Endothelial cell (in vitro differentiated cells): Measurements from ENCODE around the gene WFDC2. TPM values are rescaled to one million over a fixed set of nuclear protein-coding genes. Genes with fewer than 3 reads are reported as not detected.

Experiments used
- DNase-seq: peaks from one replicate; pipeline ENCODE4 v3.0.0; 2021; ENCODE audit warnings: low spot score
- H3K27ac Mint-ChIP-seq: one replicate; pipeline ENCODE4 v1.8.0; 2021; ENCODE audit warnings: mixed read lengths, inconsistent platforms; ENCODE audit not compliant: unreplicated experiment
- H3K27me3 Mint-ChIP-seq: one replicate; pipeline ENCODE4 v1.8.0; 2021; ENCODE audit warnings: mild to moderate bottlenecking, moderate library complexity, mixed read lengths, inconsistent platforms; ENCODE audit not compliant: unreplicated experiment
- H3K36me3 Mint-ChIP-seq: one replicate; pipeline ENCODE4 v1.8.0; 2021; ENCODE audit warnings: mild to moderate bottlenecking, low read depth, mixed read lengths, inconsistent platforms; ENCODE audit not compliant: unreplicated experiment
- H3K4me1 Mint-ChIP-seq: one replicate; pipeline ENCODE4 v1.8.0; 2021; ENCODE audit warnings: mild to moderate bottlenecking, mixed read lengths, inconsistent platforms; ENCODE audit not compliant: unreplicated experiment
- H3K4me3 Mint-ChIP-seq: one replicate; pipeline ENCODE4 v1.8.0; 2021; ENCODE audit warnings: mild to moderate bottlenecking, mixed read lengths, inconsistent platforms; ENCODE audit not compliant: unreplicated experiment
- H3K9me3 Mint-ChIP-seq: one replicate; pipeline ENCODE4 v1.8.0; 2021; ENCODE audit warnings: mixed read lengths, inconsistent platforms; ENCODE audit not compliant: unreplicated experiment
- total RNA-seq: library from RNA; stranded (reverse); fragmentation: NEBNext Ultra II Directional; extraction: Animal tissue kit (Norgen Biotek cat#: 25700); gene quantifications from one replicate; pipeline ENCODE4 v1.2.1, GENCODE V29; 2021; ENCODE audit not compliant: unreplicated experiment
- TF ChIP-seq, protein P1 (sequence below): fragments of 200-600 bp; sonication (generic); IDR thresholded peaks from one replicate; pipeline ENCODE4 v1.5.0; 2021; ENCODE audit warnings: antibody characterized with exemption; ENCODE audit not compliant: unreplicated experiment

WFDC2 gene
- total RNA-seq, 1 donor from 2014 or later, result 4.6 TPM

DNA sequence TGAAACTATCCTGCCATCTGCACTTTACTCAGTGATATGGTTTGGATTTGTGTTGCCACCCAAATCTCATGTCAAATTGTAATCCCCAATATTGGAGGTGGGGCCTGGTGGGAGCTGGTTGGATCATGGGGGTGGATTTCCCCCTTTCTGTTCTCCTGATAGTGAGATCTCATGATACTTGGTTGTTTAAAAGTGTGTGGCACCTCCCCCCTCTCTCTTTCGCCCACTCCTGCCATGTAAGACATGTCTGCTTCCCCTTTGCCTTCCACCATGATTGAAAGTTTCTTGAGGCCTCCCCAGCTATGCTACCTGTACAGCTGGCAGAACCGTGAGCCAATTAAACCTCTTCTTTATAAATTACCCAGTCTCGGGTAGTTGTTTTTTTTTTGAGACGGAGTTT is 35.6 kb upstream of the WFDC2 start:
- H3K27me3 Mint-ChIP-seq, result peaks cover 6% of the 10 kb centered on the region
- H3K4me3 Mint-ChIP-seq, result no peak overlapping the region
- DNase-seq, result no peak
- TF ChIP-seq, protein P1, sequence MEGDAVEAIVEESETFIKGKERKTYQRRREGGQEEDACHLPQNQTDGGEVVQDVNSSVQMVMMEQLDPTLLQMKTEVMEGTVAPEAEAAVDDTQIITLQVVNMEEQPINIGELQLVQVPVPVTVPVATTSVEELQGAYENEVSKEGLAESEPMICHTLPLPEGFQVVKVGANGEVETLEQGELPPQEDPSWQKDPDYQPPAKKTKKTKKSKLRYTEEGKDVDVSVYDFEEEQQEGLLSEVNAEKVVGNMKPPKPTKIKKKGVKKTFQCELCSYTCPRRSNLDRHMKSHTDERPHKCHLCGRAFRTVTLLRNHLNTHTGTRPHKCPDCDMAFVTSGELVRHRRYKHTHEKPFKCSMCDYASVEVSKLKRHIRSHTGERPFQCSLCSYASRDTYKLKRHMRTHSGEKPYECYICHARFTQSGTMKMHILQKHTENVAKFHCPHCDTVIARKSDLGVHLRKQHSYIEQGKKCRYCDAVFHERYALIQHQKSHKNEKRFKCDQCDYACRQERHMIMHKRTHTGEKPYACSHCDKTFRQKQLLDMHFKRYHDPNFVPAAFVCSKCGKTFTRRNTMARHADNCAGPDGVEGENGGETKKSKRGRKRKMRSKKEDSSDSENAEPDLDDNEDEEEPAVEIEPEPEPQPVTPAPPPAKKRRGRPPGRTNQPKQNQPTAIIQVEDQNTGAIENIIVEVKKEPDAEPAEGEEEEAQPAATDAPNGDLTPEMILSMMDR, result no peak
- H3K36me3 Mint-ChIP-seq, result no peaks in the 10 kb centered on the region
- H3K27ac Mint-ChIP-seq, result no peak overlapping the region
- no peaks in the 10 kb centered on the region for H3K9me3 Mint-ChIP-seq
- H3K4me1 Mint-ChIP-seq, result no peaks in the 10 kb centered on the region

DNA sequence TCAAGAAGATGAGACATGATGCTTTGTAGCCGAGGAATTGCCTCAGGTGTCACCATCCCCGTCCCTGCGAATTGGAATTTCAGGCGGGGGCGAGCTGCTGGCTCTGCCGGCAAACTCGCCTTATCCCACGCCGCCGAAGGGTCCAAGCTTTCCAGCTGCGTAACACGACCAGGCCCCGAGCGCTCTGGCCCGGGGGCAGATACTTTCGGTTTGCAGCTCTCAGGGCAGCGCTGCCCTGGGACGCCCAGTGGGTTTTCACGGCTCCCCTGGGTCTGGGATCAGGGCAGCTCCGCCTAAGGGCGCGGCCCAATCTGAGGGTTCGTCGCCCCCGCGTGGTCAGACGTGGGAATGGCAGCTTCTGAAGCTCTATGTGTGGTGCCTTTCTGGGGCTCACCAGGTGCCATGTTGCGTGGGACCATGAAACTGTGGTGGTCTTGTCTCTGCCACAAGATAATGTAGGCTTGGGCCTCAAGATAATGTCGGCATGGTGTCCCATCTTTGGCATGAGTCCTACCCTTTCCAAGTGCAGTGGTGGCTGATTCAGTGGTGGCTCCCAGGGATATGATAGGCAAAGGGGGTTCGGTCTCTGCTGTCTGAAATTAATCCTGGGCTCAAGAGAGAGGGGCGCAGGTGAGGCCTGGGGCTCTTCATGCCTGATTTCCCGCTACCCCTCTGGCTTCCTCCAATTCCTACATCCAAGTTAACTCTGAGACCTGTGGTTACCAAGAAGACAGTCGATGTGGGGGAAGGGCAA is 32.6 kb upstream of the WFDC2 start:
- Mint-ChIP-seq H3K4me3 (peak overlapping the region; percentile 86), H3K36me3 (no peaks in the 10 kb centered on the region), H3K9me3 (no peaks in the 10 kb centered on the region), H3K27ac (no peak overlapping the region), H3K27me3 (peaks cover 4% of the 10 kb centered on the region), H3K4me1 (no peaks in the 10 kb centered on the region)
- DNase-seq, result peak; percentile 89
- TF ChIP-seq, protein P1, result peak; percentile 97

DNA sequence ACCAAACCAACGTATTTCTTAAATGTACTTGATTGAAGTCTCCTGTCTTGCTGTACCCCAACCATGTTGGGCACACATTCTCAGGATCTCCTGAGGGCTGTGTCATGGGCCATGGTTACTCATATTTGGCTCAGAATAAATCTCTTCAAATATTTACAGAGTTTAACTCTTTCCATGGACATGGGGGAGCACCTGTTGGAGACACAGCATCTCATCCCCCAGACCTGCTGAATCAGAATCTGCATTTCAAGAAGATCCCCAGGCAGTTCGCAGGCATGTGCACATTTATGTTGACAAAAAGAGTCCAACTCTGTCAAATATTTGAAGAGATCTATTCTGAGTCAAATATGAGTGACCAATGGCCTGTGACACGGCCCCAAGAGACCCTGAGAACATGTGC is 29.1 kb upstream of the WFDC2 start:
- DNase-seq, result no peak
- H3K27me3 Mint-ChIP-seq, result peaks cover 11% of the 10 kb centered on the region
- TF ChIP-seq, protein P1, result no peak
- no peak overlapping the region for H3K27ac Mint-ChIP-seq
- H3K9me3 Mint-ChIP-seq, result no peaks in the 10 kb centered on the region
- no peaks in the 10 kb centered on the region for H3K36me3 Mint-ChIP-seq
- no peak overlapping the region for H3K4me3 Mint-ChIP-seq
- no peaks in the 10 kb centered on the region for H3K4me1 Mint-ChIP-seq

DNA sequence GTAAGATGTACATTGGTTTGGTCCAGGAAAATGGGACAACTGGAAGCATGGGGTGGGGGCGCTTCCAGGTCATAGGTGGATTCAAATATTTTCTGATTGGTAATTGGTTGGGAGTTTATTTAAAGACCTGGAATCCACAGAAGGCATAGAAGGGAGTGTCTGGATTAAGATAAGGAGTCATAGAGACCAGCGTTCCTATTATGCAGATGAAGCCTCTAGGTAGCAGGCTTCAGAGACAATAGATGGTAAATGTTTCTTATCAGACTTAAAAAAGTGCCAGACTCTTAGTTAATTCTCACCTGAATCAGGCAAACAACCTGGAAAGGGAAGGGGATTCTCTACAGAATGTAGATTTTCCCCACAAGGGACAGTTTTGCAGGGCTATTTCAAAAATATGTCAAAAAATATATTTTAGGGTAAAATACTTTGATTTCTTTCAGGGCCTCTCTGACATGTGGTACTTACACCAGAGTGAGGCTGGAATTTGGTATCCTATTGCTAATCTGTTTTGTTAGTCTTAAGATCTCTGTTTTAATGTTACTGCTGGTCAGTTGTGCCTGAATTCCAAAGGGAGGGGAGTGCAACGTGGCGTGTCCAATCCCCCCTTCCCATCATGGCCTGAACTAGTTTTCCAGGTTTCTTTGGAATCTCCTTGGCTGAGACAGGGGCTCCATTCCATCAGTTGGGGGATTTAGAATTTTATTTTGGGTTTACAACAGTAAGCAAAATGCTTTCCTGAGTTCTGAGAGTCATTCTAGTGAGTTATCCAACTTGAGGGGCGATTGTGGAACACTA is 28.5 kb upstream of the WFDC2 start:
- Mint-ChIP-seq H3K4me1 (no peaks in the 10 kb centered on the region), H3K27me3 (peaks cover 7% of the 10 kb centered on the region), H3K4me3 (no peak overlapping the region), H3K36me3 (no peaks in the 10 kb centered on the region), H3K9me3 (no peaks in the 10 kb centered on the region), H3K27ac (no peak overlapping the region)
- TF ChIP-seq, protein P1, result no peak
- DNase-seq, result no peak

DNA sequence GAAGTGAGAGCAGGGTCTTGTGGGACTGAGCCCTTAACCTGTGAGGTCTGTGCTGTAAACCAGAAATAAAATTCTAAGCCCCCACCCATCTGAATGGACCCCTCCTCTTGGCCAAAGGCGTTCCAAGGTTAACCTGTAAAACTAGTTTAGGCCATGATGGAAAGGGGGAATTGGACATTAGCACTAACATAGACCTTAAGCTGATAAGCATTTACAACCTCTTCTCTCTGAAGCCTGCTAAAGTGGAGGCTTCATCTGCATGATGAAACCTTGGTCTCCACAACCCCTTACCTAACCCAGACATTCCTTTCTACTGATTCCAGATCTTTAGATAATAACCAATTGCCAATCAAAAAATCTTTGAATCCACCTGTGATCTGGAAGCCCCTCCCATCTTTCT is 27.8 kb upstream of the WFDC2 start:
- TF ChIP-seq, protein P1, result no peak
- no peaks in the 10 kb centered on the region for H3K4me1 Mint-ChIP-seq
- H3K9me3 Mint-ChIP-seq, result no peaks in the 10 kb centered on the region
- no peaks in the 10 kb centered on the region for H3K36me3 Mint-ChIP-seq
- peaks cover 7% of the 10 kb centered on the region for H3K27me3 Mint-ChIP-seq
- H3K4me3 Mint-ChIP-seq, result no peak overlapping the region
- no peak for DNase-seq
- H3K27ac Mint-ChIP-seq, result no peak overlapping the region
